Stimulated activated CD4-positive, alpha-beta T cell treated with anti-CD3 and anti-CD28 coated beads, Interleukin-1b, Interleukin-23, amount 100 ng/mL, for 48 hours (primary cell): Measurements from ENCODE around the gene TMCC2.
"Not testable (repeated sequence)": the region's sequence is repeated elsewhere in the genome, so short reads cannot be mapped to it uniquely, and the experiment has no call there.

Experiments
- DNase-seq: peaks from one replicate; pipeline ENCODE4 v3.0.0-alpha.2; 2020

The TMCC2 gene

DNA sequence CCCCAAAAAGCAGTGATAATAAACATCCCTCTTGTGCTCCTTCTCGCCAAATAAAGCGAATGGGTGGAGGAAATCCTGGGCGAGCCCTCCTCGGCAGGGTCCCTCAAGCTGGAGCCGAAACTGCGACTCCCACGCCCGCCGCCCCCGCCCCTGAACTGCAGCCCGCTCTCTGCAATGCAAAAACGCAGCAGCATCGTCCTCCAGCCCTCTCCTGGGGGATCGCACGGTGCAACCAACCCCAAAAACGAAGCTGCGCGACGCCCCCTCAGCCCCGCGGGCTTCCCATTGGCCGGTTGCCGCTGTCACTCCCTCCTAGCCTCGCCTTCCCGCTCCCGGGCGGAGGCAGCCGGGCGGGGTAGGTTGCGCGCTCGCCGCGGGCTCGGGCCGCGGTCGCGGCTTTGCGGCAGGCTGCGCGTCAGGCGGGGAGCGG lies at the start of gene TMCC2:
TSS of gene TMCC2 (plus strand) at position 363 of the 430 bp plus-strand sequence. CDS start 619 bp downstream, outside the sequence.
- peak; percentile 83 for DNase-seq

GRCh38 chr1:205179842-205180241 lies 47.9 kb upstream of the TMCC2 start:
- DNase-seq: no peak

- DNase-seq: not testable (repeated sequence)
Observed at GRCh38 chr1:205180331-205180730, 47.4 kb upstream of the TMCC2 start.

- no peak for DNase-seq
Observed at GRCh38 chr1:205182930-205183329, 44.8 kb upstream of the TMCC2 start.

- DNase-seq: no peak
Observed at GRCh38 chr1:205183676-205184335, 43.9 kb upstream of the TMCC2 start.

GRCh38 chr1:205186191-205186590 lies 41.6 kb upstream of the TMCC2 start:
- DNase-seq: no peak

DNA sequence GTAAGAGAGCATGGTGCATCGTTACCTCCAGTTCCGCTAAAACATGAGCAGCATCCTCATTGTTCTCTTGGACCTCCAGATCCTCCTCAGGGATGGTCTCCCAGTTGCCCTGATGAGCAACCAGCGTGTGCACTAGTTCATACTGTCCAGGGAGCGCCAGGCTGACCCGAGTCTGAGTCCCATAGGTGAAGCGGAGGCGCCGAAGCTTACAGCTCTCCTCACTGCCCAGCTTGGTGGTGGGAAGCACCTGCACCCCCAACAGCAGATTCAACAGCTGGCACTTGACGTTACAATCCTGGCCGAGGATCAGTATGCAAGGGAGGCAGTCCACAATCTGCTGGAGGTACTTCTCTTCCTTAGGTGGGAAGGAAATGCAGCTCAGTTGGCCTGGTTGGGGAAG lies 40.3 kb upstream of the TMCC2 start:
- DNase-seq: no peak

DNA sequence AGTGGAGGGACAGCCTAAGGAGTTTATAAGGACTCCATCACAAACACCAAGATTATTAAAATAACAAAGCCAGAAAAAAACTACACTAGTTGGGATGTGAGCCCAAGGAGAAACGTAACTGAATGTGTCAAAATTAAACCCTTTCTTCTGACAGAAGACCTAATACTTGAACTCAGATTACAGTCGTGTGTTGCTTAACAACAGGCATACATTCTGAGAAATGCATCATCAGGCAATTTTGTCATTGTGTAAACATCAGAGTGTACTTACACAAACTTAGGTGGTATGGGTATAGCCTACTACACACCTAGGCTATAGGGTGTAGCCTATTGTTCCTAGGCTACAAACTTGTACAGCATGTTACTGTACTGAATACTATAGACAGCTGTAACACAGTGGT lies 39.6 kb upstream of the TMCC2 start:
- DNase-seq: no peak

DNA sequence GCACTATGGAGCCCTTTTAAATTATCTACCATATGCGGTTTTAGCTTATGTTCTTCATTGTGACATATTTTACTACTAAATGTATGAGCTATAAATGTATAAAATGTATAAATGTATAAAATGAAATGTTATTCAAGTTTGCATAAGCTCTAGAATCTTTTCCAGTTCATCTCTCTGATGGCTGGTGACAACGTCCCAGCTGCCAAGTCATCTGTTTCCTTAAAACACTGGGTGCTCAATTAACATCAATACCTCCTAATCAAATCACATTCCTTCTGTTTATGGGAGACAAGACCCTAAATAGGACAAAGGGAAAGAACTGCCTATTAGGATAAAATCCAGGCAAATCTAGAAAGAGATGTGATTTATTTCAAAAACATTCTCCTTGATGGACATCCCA lies 39.1 kb upstream of the TMCC2 start:
- no peak for DNase-seq

- DNase-seq: no peak
Observed at GRCh38 chr1:205189131-205189530, 38.6 kb upstream of the TMCC2 start.

DNA sequence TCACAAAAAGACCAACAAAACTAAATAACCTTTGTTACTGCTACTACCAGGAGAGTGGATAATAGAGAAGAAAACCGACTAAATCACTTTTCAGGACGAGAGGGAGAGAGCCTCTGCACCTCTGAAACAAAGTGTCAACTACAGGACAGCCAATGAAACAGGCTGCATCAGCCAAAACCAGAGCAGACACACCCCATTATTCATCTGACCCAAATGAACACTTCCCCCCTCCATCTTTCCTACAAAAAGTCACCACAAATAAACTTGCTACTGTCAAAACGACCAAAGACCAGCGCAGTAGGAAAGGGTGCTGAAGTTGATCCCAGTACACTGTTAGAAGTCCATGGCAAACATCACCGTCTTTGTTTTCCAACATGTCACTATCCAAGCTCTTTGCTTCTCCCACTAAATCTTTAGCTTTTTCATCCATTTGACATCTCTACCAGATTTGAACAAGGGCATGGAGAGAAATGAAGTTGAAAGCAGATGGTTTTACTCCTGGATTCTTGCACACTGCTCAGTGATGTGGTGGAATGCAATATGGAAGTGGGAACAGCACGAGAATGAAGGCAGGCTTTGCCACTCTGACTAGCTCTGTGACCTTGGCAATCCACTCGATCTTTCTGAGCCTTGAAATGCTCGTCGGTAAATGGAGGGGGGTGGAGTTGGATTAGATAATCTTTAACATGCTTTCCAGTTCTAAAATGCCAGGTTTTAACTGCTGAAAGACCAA lies 36.7 kb upstream of the TMCC2 start:
- no peak for DNase-seq

DNA sequence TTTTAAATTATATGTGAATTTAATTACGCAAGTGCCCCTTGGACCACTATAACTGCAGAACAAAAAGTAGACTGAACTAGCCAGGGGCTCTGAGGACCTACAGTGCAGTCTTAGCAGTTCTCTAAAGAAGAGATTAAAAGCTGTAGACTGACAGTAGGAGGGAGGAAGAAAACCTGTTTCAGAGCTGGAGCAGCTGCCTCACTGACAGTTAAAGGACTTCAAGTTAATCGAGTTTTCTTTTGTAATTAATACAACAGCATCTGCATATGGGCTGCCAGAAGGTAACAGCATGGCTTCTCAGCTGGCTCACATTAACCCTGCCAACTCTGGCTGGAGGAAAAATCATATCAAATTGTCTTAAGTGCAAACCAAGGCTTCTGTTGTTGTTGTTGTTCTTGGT lies 36.1 kb upstream of the TMCC2 start:
- no peak for DNase-seq

DNA sequence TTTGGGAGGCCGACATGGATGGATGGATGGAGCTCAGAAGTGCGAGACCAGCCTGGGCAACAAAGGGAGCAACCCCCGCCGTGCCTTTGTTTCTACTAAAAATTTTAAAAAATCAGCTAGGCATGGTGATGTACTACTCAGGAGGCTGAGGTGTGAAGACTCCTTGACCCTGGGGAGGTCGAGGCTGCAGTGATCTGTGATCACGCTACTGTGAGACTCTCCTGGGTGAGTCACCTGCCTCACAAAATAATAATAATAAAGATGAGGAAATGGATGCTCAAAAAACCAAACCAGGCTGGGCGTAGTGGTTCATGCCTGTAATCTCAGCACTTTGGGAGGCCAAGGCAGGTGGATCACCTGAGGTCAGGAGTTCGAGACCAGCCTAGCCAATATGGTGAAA lies 35.5 kb upstream of the TMCC2 start:
- DNase-seq: no peak

DNA sequence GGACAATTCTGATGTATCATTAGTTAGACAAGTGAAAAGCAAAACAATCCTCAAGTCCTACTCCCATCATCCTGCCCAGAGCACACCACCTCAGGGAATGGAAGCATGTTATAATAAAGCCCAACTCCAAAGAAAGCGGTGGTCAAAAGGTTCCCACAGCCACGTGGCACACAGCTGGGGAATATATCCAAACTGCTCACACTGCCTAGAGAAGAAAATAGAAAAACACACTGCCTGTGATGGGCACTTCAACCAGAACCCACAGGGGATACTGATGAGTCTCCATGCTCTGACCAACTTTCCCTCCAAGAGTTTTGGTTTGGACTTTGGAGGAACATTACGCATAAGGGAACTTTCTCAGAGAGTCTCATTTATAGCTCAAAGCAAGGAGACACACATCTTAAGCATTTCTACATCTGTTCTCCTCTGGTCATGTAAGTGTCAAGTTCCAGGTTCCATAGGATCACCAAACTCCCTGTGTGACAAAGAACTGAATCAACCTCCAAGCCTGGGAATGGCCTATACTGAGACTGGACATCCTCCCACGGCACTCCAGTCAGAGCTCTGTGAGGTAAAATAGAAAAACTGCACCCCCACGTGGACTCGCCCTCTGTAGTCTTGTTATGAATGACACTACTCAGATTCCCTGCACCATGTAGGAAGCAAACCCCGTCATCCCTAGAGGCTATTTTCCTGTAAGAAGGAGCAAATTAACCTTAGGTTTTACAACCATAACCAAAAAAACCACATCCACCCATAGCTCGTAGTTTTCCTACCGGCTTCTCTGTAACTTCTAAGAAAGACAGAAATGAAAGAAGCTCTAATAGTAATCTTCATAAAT lies 28.4 kb upstream of the TMCC2 start:
- peak; percentile 57 for DNase-seq

DNA sequence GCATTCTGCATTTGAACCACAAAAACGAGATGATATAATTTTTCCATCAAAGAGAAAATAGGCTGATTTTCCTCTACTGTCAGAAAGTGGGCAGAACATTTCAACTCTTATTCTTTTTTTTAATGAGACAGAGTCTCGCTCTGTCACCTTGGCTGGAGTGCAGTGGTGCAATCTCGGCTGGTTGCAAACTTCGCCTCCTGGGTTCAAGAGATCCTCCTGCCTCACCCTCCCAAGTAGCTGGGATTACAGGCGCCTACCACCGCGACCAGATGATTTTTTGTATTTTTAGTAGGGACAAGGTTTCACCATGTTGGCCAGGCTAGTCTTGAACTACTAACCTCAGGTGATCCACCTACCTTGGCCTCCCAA lies 27.8 kb upstream of the TMCC2 start:
- DNase-seq: peak; percentile 25

DNA sequence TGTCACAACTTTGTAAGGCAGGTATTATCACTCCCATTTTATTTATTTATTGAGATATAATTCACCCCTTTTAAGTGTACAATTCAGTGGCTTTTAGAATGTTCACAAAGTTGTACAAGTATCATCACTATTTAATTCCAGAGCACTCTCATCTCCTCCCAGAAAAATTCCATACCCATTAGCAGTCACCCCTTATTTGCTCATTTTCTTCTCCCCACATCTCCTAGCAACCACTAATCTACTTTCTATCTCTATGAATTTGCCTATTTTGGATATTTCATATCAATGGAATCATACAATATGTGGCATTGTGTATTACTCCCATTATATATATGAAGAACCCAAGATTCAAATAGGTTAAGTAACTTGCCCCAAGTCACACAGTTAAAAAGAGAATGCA lies 23.2 kb upstream of the TMCC2 start:
- DNase-seq: no peak

- DNase-seq: no peak
Observed at GRCh38 chr1:205205055-205205454, 22.7 kb upstream of the TMCC2 start.

DNA sequence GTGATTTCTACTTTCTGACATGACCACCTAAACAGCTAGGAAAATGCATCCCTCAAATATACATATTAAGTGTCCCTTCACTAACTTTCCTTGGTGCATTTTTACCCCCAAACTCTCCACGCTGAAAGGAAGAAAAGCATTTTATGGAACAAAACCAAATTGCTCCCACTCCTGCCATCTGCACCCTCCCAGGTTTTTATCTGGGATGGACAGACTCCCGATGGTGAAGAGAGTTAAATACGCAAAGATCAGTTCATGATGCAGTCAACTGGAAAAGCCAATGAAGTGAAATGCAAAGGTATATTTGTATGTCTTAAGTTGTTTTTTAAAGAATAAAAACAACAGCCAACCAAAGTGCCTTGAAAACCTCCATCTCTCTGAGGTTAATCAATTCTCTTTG lies 18.9 kb upstream of the TMCC2 start:
- no peak for DNase-seq

GRCh38 chr1:205210756-205211168 lies 17.0 kb upstream of the TMCC2 start:
- DNase-seq: no peak

GRCh38 chr1:205211169-205211838 lies 16.4 kb upstream of the TMCC2 start, which contains the start of gene DSTYK:
Gene DSTYK (minus strand): TSS chr1:205211702. CDS start chr1:205211535, 167 bp downstream.
- peak; percentile 94 for DNase-seq

GRCh38 chr1:205211839-205212536 lies 15.8 kb upstream of the TMCC2 start:
- no peak for DNase-seq

DNA sequence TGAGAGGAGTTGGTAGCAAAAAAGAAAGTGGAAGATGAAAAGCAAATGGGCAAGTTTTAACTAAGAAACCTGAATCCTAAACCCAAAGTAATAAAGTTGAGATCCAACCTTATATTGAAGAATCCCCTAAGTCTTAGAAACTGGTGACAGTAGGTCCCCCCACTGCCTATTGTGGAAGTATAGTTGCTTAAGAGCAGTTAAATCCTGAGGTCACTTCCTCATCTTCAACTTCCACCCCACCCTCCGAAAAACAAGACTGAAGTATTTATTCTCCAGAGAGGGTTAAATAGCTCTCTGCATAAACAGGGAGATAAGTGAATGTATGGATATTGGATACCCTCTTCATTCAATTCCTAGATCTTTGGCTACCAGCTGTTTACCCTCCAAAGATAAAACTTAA lies 13.0 kb upstream of the TMCC2 start:
- no peak for DNase-seq
